ENCODE results near the gene CPHXL2. TPM values are rescaled to one million over a fixed set of nuclear protein-coding genes. Genes with fewer than 3 reads are reported as not detected.

CPHXL2 gene
- total RNA-seq, 1 donor from 2014 or later: not detected

DNA sequence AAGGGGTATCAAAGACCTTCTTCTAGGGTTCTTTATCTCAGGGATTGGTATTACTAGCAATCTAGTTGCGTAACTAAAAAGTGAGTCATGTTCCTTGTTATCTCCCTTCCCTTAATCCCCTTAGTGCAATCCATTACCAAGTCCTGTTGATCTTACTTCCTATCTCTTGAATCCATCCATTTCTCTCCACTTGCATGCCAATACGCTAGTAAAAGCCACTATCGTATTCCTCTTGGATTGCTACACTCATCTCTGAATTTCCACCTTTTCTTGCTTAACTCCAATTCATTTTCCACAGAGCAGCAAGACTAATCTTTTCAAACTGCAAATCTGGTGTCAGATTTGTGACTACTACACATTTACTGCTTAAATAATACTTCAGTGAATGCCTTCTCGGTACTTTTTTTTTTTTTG lies 51.9 kb downstream of the CPHXL2 start:
- Mint-ChIP-seq H3K27ac (ENCODE audit: unreplicated experiment) (no peak overlapping the region), H3K27me3 (ENCODE audit: unreplicated experiment) (no peaks in the 10 kb centered on the region), H3K4me1 (ENCODE audit: unreplicated experiment) (peaks cover 26% of the 10 kb centered on the region), H3K9me3 (ENCODE audit: unreplicated experiment) (no peaks in the 10 kb centered on the region), H3K36me3 (ENCODE audit: unreplicated experiment) (peaks cover 28% of the 10 kb centered on the region), H3K4me3 (ENCODE audit: unreplicated experiment) (no peak overlapping the region)
- DNase-seq (ENCODE audit: extremely low spot score, unreplicated experiment): no peak
- TF ChIP-seq CTCF (IDR thresholded peaks at IDR 0.05): no peak

- peak; percentile 98 for DNase-seq (ENCODE audit: extremely low spot score, unreplicated experiment)
- no peaks in the 10 kb centered on the region for H3K27me3 Mint-ChIP-seq (ENCODE audit: unreplicated experiment)
- peak within 1 kb of the TSS; percentile 99 for H3K4me3 Mint-ChIP-seq (ENCODE audit: unreplicated experiment)
- no peak for TF ChIP-seq CTCF (IDR thresholded peaks at IDR 0.05)
- peak within 1 kb of the TSS; percentile 98 for H3K27ac Mint-ChIP-seq (ENCODE audit: unreplicated experiment)
- no peaks in the 10 kb centered on the region for H3K9me3 Mint-ChIP-seq (ENCODE audit: unreplicated experiment)
- peaks cover 26% of the 10 kb centered on the region for H3K4me1 Mint-ChIP-seq (ENCODE audit: unreplicated experiment)
- H3K36me3 Mint-ChIP-seq (ENCODE audit: unreplicated experiment): peaks cover 22% of the 10 kb centered on the region
These were observed 53.8 kb downstream of the CPHXL2 start, which contains the start of gene ADAT1 for GRCh38 chr16:75622761-75623605. Gene ADAT1 (minus strand): TSS chr16:75623281. CDS start chr16:75620799, 2,482 bp downstream.

DNA sequence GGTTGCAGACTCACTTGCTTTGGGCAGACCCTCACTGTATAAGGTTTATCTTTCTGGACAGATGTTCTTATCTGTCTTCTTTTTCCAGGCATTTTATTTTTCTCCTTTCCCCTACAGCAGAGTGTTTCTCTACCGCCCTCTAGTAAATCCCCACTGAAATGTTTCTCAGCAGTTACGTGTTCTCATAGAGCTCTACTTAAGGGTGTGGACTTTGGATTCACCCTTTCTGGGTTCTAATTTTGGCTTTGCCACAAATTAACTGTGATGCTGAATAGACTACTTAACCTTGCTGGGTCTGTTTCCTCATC lies 55.7 kb downstream of the CPHXL2 start:
- no peak for DNase-seq (ENCODE audit: extremely low spot score, unreplicated experiment)
- Mint-ChIP-seq H3K27me3 (ENCODE audit: unreplicated experiment) (no peaks in the 10 kb centered on the region), H3K9me3 (ENCODE audit: unreplicated experiment) (no peaks in the 10 kb centered on the region), H3K4me3 (ENCODE audit: unreplicated experiment) (peak overlapping the region; percentile 99), H3K27ac (ENCODE audit: unreplicated experiment) (no peak overlapping the region), H3K36me3 (ENCODE audit: unreplicated experiment) (peaks cover 22% of the 10 kb centered on the region), H3K4me1 (ENCODE audit: unreplicated experiment) (peaks cover 26% of the 10 kb centered on the region)
- peak; percentile 58 for TF ChIP-seq CTCF (IDR thresholded peaks at IDR 0.05)

DNA sequence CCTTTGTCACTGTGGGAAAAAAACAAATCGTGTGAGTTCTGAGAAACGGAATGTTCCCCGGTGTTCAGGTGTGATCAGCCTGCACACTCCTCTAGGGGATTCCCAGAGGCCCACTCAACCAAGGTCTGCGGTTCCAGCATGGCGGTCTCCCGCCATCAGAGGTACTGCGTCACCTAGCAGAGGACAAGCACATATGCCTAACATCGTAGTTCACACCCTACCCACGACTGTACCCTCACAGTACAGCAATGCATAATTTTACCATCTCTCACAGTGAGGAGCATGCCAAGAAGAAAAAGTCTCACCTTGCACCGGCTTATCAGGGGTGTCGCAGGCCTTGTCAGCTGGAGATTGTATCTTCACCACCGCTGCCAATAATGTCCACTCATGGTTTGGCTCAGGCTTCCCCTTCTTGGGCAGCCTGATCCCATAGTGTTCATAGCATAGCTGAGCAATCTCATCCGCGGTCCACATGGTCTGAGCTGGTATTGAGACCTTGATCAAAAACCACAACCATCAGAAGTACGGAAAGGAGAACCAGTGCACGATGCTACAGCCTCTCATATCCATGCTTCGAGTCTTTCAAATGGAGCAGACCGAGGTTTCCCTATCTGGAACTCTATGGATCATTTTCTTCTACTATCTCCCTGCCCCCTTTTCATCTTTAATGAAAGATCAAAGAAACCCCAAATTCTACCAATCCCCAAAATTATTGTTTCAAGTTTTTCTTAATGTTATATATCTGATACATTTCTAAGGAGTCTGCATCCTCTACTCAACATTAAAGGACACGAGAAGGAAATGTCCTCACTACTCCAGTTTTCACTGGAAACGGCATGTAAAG lies 56.3 kb downstream of the CPHXL2 start:
- DNase-seq (ENCODE audit: extremely low spot score, unreplicated experiment): no peak
- Mint-ChIP-seq H3K36me3 (ENCODE audit: unreplicated experiment) (peaks cover 25% of the 10 kb centered on the region), H3K27me3 (ENCODE audit: unreplicated experiment) (no peaks in the 10 kb centered on the region), H3K27ac (ENCODE audit: unreplicated experiment) (no peak overlapping the region), H3K9me3 (ENCODE audit: unreplicated experiment) (no peaks in the 10 kb centered on the region), H3K4me3 (ENCODE audit: unreplicated experiment) (no peak overlapping the region), H3K4me1 (ENCODE audit: unreplicated experiment) (peaks cover 26% of the 10 kb centered on the region)
- TF ChIP-seq CTCF (IDR thresholded peaks at IDR 0.05): no peak

GRCh38 chr16:75618780-75619179 lies 58.0 kb downstream of the CPHXL2 start:
- TF ChIP-seq CTCF (IDR thresholded peaks at IDR 0.05): no peak

More at GRCh38 chr16:75618780-75619179, 58.0 kb downstream of the CPHXL2 start:
- DNase-seq (ENCODE audit: extremely low spot score, unreplicated experiment): no peak
- Mint-ChIP-seq H3K36me3 (ENCODE audit: unreplicated experiment) (peaks cover 34% of the 10 kb centered on the region), H3K27me3 (ENCODE audit: unreplicated experiment) (no peaks in the 10 kb centered on the region), H3K9me3 (ENCODE audit: unreplicated experiment) (no peaks in the 10 kb centered on the region), H3K4me3 (ENCODE audit: unreplicated experiment) (no peak overlapping the region), H3K4me1 (ENCODE audit: unreplicated experiment) (peaks cover 26% of the 10 kb centered on the region), H3K27ac (ENCODE audit: unreplicated experiment) (no peak overlapping the region)
